Keratinocyte (primary cell): ENCODE data around the gene GLI2. TPM values are rescaled to one million over a fixed set of nuclear protein-coding genes. Genes with fewer than 3 reads are reported as not detected.

Experiments
- DNase-seq: peaks from one replicate; pipeline ENCODE4 v3.0.0-alpha.2; 2011; ENCODE audit warnings: low read depth, missing footprints, low spot score
- FAIRE-seq: peaks from 2 replicates; lab custom pipeline; 2011; peaks lifted over from hg19 to GRCh38; lab: Jason Lieb, UNC
- H2AFZ ChIP-seq: 2 replicates; pipeline ENCODE4 v1.6.0; 2012; ENCODE audit warnings: low read length, control low read depth, inconsistent platforms; ENCODE audit not compliant: control insufficient read depth
- H3K27ac ChIP-seq: 2 replicates; pipeline ENCODE4 v1.5.1; 2011; ENCODE audit warnings: low read length; ENCODE audit not compliant: control insufficient read depth, insufficient read depth
- H3K27me3 ChIP-seq: 3 replicates; pipeline ENCODE4 v1.6.0; 2011; ENCODE audit warnings: low read length; ENCODE audit not compliant: control insufficient read depth, insufficient read depth; ENCODE audit errors: extremely low read depth
- H3K36me3 ChIP-seq, 2 experiments: 2 replicates in 1 of 2; 3 replicates in 1 of 2; pipeline ENCODE4 v1.5.1; 2011; ENCODE audit warnings: low read length in 2 of 2, mild to moderate bottlenecking in 1 of 2; ENCODE audit not compliant: control insufficient read depth in 2 of 2, insufficient read depth in 2 of 2; ENCODE audit errors: extremely low read depth in 1 of 2
- H3K4me1 ChIP-seq: 3 replicates; pipeline ENCODE4 v1.5.1; 2011; ENCODE audit warnings: low read length; ENCODE audit not compliant: control insufficient read depth, insufficient read depth; ENCODE audit errors: extremely low read depth
- H3K4me2 ChIP-seq: 3 replicates; pipeline ENCODE4 v1.6.0; 2011; ENCODE audit warnings: low read depth, low read length; ENCODE audit not compliant: control insufficient read depth, insufficient read depth; ENCODE audit errors: extremely low read depth
- H3K4me3 ChIP-seq, 3 experiments: fragments of 200-600 bp in 1 of 3; sonication (generic) in 1 of 3; 2 replicates in 2 of 3; 3 replicates in 1 of 3; pipeline ENCODE4 v1.5.1; 2011 to 2016; ENCODE audit warnings: low read length in 3 of 3, mild to moderate bottlenecking in 3 of 3, control low read depth in 2 of 3, inconsistent platforms in 1 of 3, low read depth in 1 of 3, mixed read lengths in 1 of 3, mixed run types in 1 of 3, moderate library complexity in 1 of 3; ENCODE audit not compliant: control insufficient read depth in 2 of 3, insufficient read depth in 2 of 3; ENCODE audit errors: extremely low read depth in 1 of 3
- H3K79me2 ChIP-seq: 2 replicates; pipeline ENCODE4 v1.6.0; 2012; ENCODE audit warnings: low read length; ENCODE audit not compliant: control insufficient read depth, insufficient read depth
- H3K9ac ChIP-seq: 3 replicates; pipeline ENCODE4 v1.6.0; 2011; ENCODE audit warnings: low read length; ENCODE audit not compliant: control insufficient read depth, insufficient read depth; ENCODE audit errors: extremely low read depth
- H3K9me1 ChIP-seq: 3 replicates; pipeline ENCODE4 v1.6.0; 2011; ENCODE audit warnings: low read length; ENCODE audit not compliant: control insufficient read depth, insufficient read depth; ENCODE audit errors: extremely low read depth
- H3K9me3 ChIP-seq: 2 replicates; pipeline ENCODE4 v1.5.1; 2012; ENCODE audit warnings: low read depth, low read length; ENCODE audit not compliant: control insufficient read depth
- H4K20me1 ChIP-seq: 3 replicates; pipeline ENCODE4 v1.6.0; 2011; ENCODE audit warnings: low read length; ENCODE audit not compliant: control insufficient read depth, insufficient read depth; ENCODE audit errors: extremely low read depth
- CTCF ChIP-seq, 3 experiments: IDR thresholded peaks in 1 of 3; conservative IDR thresholded peaks in 1 of 3; optimal IDR thresholded peaks in 1 of 3; 2 replicates in 2 of 3; 3 replicates in 1 of 3; pipeline versions ENCODE3 to v1.5.1; 2011; ENCODE audit warnings: low read length in 3 of 3, mild to moderate bottlenecking in 3 of 3, moderate library complexity in 2 of 3, control low read depth in 1 of 3, inconsistent platforms in 1 of 3; ENCODE audit not compliant: insufficient read depth in 2 of 3; ENCODE audit errors: extremely low read depth in 1 of 3
- EZH2 ChIP-seq: IDR thresholded peaks from one replicate; pipeline ENCODE4 v1.6.1; 2012; ENCODE audit warnings: inconsistent platforms, mild to moderate bottlenecking, low read length, moderate library complexity
- dilution Hi-C: fragments of 300-500 bp; cut with MboI; formaldehyde crosslinking; loops from one replicate; pipeline ENCODE4 v1.7.0; 2020; ENCODE audit warnings: low sequenced_read_pairs; ENCODE audit not compliant: extremely low pct_ligation_motif_present
- polyA plus RNA-seq, 5 experiments: library from polyadenylated mRNA; depleted of rRNA in 3 of 5; stranded (reverse) in 3 of 5; stranded (forward) in 1 of 5; unstranded in 1 of 5; fragments of >200 nt; gene quantifications; 1 replicate in 1 of 5; 2 replicates in 3 of 5; 3 replicates in 1 of 5; pipeline versions ENCODE4 v1.2.1 to v1.2.3, GENCODE V29; 2011 to 2012; ENCODE audit warnings: missing spikeins in 2 of 5, low read depth in 1 of 5, low replicate concordance in 1 of 5

GLI2 gene
- polyA plus RNA-seq, 1 donor (not counting 4 experiments of a cell fraction or from before 2014, with no cell fraction given), result 0.04 TPM

GRCh38 chr2:120741571-120742561 is 6.2 kb downstream of the GLI2 start:
- no peak for FAIRE-seq
- Histone ChIP-seq H3K79me2 (no peaks in the 10 kb centered on the region), H4K20me1 (no peaks in the 10 kb centered on the region)

GRCh38 chr2:120743657-120744056 is 8.0 kb downstream of the GLI2 start:
- dilution Hi-C loops, result no loop called here
- H3K9me1 ChIP-seq, result no peaks in the 10 kb centered on the region
- no peak overlapping the region for H3K9ac ChIP-seq
- FAIRE-seq, result no peak
- H3K4me3 ChIP-seq, result no peak overlapping the region
- no peak overlapping the region for H3K4me2 ChIP-seq
- H2AFZ ChIP-seq, result no peak overlapping the region
- no peaks in the 10 kb centered on the region for H3K79me2 ChIP-seq
- no peaks in the 10 kb centered on the region for H3K9me3 ChIP-seq
- H3K4me1 ChIP-seq, result no peaks in the 10 kb centered on the region
- H3K27ac ChIP-seq, result no peak overlapping the region
- TF ChIP-seq CTCF (optimal IDR thresholded peaks at IDR 0.05 in 1 of 3, IDR thresholded peaks at IDR 0.05 in 1 of 3, conservative IDR thresholded peaks at IDR 0.05 in 1 of 3; ENCODE audit: extremely low read depth in 1 of 3, insufficient read depth in 2 of 3, low read length in 3 of 3), result no peak
- no peak for TF ChIP-seq EZH2
- H4K20me1 ChIP-seq, result no peaks in the 10 kb centered on the region
- DNase-seq, result no peak
- H3K36me3 ChIP-seq, result no peaks in the 10 kb centered on the region
- peaks cover 50% of the 10 kb centered on the region for H3K27me3 ChIP-seq

More at GRCh38 chr2:120741571-120742561, 6.2 kb downstream of the GLI2 start:
- DNase-seq, result no peak
- Histone ChIP-seq H3K9me3 (no peaks in the 10 kb centered on the region), H3K9me1 (no peaks in the 10 kb centered on the region), H2AFZ (no peak overlapping the region), H3K36me3 (no peaks in the 10 kb centered on the region), H3K27me3 (peaks cover 62% of the 10 kb centered on the region), H3K4me3 (no peak overlapping the region), H3K27ac (no peak overlapping the region), H3K4me2 (no peak overlapping the region), H3K4me1 (peaks cover 7% of the 10 kb centered on the region), H3K9ac (no peak overlapping the region)
- dilution Hi-C loops, result no loop called here
- TF ChIP-seq EZH2, result no peak
